HFFc6 (cell line): ENCODE measurements around the gene CD70. TPM values are rescaled to one million over a fixed set of nuclear protein-coding genes. Genes with fewer than 3 reads are reported as not detected.
A peak's percentile ranks its signal among the peaks of the same experiment; 100 is the strongest.
"Not testable (repeated sequence)": the region's sequence is repeated elsewhere in the genome, so short reads cannot be mapped to it uniquely, and the experiment has no call there.

Source experiments
- DNase-seq: peaks from one replicate; pipeline ENCODE4 v3.0.0-alpha.2; 2018
- H3K27ac Mint-ChIP-seq: 2 replicates; pipeline ENCODE4 v1.8.0; 2020; ENCODE audit warnings: mild to moderate bottlenecking, mixed read lengths
- H3K27me3 Mint-ChIP-seq: 2 replicates; pipeline ENCODE4 v1.8.0; 2021; ENCODE audit warnings: mild to moderate bottlenecking, moderate library complexity, mixed read lengths; ENCODE audit not compliant: insufficient read depth
- H3K36me3 Mint-ChIP-seq: 2 replicates; pipeline ENCODE4 v1.8.0; 2021; ENCODE audit warnings: low read depth, mixed read lengths
- H3K4me1 Mint-ChIP-seq: 2 replicates; pipeline ENCODE4 v1.8.0; 2020; ENCODE audit warnings: low read depth, mixed read lengths
- H3K4me3 Mint-ChIP-seq: 2 replicates; pipeline ENCODE4 v1.8.0; 2020; ENCODE audit warnings: mild to moderate bottlenecking, moderate library complexity, mixed read lengths
- H3K9me3 Mint-ChIP-seq: 2 replicates; pipeline ENCODE4 v1.8.0; 2020; ENCODE audit warnings: mild to moderate bottlenecking, mixed read lengths
- total RNA-seq, 6 experiments: library from RNA; stranded (reverse); fragmentation: NEBNext Ultra II Directional; extraction: Animal tissue kit (Norgen Biotek cat#: 25700); gene quantifications; 2 replicates in 1 of 6; 3 replicates in 5 of 6; pipeline ENCODE4 v1.2.3, GENCODE V29; 2021
- TF ChIP-seq, protein P1 (sequence below): fragments of 200-600 bp; sonication (generic); IDR thresholded peaks from 2 replicates; pipeline ENCODE4 v1.5.0; 2021; ENCODE audit warnings: antibody characterized with exemption, mild to moderate bottlenecking

The CD70 gene
- total RNA-seq, 6 experiments from 2014 or later = not detected

DNA sequence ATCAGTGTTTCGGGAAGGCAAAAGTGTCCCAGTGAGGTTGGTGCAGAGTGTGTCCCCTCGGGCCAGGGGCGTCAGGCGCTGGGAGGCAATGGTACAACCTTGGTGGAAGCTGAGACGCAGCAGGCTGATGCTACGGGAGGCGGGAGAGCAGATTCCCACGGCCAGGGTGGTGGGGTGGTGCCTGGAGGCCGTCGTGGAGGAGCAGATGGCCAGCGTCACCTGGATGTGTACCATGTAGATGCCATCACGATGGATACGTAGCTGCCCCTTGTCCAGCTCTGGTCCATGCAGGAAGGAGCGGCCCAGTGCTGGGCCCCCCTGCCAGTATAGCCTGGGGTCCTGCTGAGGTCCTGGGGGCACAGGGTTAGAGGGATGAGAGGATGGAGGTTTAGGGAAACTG is 4.9 kb downstream of the CD70 start:
- H3K9me3 Mint-ChIP-seq = no peaks in the 10 kb centered on the region
- H3K4me3 Mint-ChIP-seq = no peak overlapping the region
- H3K27me3 Mint-ChIP-seq = peaks cover 55% of the 10 kb centered on the region
- DNase-seq = no peak
- TF ChIP-seq, protein P1, sequence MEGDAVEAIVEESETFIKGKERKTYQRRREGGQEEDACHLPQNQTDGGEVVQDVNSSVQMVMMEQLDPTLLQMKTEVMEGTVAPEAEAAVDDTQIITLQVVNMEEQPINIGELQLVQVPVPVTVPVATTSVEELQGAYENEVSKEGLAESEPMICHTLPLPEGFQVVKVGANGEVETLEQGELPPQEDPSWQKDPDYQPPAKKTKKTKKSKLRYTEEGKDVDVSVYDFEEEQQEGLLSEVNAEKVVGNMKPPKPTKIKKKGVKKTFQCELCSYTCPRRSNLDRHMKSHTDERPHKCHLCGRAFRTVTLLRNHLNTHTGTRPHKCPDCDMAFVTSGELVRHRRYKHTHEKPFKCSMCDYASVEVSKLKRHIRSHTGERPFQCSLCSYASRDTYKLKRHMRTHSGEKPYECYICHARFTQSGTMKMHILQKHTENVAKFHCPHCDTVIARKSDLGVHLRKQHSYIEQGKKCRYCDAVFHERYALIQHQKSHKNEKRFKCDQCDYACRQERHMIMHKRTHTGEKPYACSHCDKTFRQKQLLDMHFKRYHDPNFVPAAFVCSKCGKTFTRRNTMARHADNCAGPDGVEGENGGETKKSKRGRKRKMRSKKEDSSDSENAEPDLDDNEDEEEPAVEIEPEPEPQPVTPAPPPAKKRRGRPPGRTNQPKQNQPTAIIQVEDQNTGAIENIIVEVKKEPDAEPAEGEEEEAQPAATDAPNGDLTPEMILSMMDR = no peak
- H3K4me1 Mint-ChIP-seq = peaks cover 19% of the 10 kb centered on the region
- H3K36me3 Mint-ChIP-seq = no peaks in the 10 kb centered on the region
- H3K27ac Mint-ChIP-seq = no peak overlapping the region

DNA sequence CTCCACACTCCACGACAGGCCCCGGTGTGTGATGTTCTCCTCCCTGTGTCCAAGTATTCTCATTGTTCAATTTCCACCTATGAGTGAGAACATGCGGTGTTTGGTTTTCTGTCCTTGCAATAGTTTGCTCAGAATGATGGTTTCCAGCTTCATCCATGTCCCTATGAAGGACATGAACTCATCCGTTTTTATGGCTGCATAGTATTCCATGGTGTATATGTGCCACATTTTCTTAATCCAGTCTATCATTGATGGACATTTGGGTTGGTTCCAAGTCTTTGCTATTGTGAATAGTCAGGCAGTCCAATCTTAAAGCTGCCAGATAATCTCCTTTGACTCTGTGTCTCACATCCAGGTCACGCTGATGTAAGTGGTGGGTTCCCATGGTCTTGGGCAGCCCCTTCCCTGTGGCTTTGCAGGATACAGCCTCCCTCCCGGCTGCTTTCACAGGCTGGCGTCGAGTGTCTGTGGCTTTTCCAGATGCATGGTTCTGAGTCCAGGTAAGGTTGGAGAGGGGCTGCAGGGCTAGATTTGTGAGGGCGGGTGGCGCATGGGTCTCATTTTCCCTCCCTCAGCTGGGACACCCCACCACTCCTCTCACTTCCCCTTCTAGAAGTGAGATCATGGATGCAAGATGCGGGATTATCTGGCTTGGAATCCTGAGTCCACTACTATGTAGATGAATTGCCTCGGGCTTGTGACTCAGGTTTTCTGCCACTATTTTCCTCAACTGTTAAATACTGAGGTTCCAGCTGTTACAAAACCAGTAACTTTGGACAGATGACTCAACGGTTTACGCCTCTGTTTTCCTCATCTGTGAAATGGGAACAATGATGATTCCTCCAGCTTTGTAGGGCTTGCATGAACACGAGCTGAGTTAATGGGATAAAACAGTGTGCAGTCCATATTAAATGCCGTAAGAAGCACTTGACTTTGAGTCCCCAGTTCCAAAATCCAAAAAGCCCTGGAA is 8.2 kb downstream of the CD70 start:
- H3K9me3 Mint-ChIP-seq, H3K27ac Mint-ChIP-seq, H3K36me3 Mint-ChIP-seq, H3K4me3 Mint-ChIP-seq, DNase-seq, H3K4me1 Mint-ChIP-seq: not testable (repeated sequence)
- peaks cover 33% of the 10 kb centered on the region for H3K27me3 Mint-ChIP-seq

DNA sequence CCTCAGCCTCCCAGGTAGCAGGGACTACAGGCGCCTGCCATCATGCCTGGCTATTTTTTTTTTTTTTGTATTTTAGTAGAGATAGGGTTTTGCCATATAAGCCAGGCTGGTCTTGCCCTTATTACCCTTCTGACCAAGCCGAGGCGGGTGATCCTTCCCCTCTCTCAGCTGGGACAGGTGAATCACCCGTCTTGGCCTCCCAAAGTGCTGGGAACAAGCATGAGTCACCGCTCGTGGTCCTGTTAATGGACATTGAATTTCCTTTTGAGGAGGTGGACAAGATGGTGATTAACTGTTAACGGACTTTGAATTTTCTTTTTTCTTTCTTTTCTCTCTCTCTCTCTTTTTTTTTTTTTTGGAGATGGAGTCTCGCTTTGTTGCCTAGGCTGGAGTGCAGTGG is 10.6 kb downstream of the CD70 start:
- Mint-ChIP-seq H3K36me3 (no peaks in the 10 kb centered on the region), H3K27ac (no peak overlapping the region), H3K4me3 (no peak overlapping the region; the same call in 1 of the 2 replicates), H3K9me3 (no peaks in the 10 kb centered on the region), H3K27me3 (peaks cover 17% of the 10 kb centered on the region), H3K4me1 (no peaks in the 10 kb centered on the region; the same call in none of the 2 replicates)
- peak; percentile 64 for DNase-seq
- TF ChIP-seq, protein P1 = no peak

DNA sequence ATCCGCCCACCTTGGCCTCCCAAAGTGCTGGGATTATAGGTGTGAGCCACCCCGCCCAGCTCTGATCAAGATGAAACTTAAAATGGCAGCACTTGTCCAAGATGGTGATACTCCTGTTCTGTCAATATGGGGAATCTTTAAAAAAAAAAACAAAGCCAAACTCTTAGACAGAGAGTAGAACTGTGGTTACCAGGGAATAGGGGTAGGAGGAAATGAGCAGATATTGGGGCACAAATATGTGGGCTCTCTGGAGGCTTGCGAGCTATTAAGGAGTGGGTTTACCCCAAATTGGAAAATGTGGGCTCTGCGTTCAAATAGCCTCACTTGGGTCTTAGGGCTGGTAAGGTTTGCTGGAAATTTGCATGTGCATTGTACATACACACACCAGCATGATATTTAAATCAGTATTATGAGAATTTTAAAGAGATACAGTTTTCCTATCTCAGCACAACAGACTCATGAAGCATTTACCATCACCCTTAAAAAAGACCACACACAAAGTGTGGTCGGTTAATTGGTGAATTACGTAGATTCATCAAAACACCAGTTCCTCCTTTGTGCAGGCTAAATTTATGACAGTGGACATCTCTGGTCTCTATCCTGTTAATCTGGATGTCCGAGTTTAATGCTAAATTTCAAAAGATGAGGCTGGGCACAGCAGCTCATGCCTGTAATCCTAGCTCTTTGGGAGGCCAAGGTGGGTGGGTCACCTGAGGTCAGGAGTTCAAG is 11.3 kb downstream of the CD70 start:
- Mint-ChIP-seq H3K9me3 (no peaks in the 10 kb centered on the region), H3K27me3 (peaks cover 12% of the 10 kb centered on the region; the same call in 1 of the 2 replicates), H3K27ac (no peak overlapping the region), H3K36me3 (no peaks in the 10 kb centered on the region), H3K4me3 (no peak overlapping the region), H3K4me1 (no peaks in the 10 kb centered on the region; the same call in none of the 2 replicates)
- TF ChIP-seq, protein P1 = no peak
- DNase-seq = no peak

DNA sequence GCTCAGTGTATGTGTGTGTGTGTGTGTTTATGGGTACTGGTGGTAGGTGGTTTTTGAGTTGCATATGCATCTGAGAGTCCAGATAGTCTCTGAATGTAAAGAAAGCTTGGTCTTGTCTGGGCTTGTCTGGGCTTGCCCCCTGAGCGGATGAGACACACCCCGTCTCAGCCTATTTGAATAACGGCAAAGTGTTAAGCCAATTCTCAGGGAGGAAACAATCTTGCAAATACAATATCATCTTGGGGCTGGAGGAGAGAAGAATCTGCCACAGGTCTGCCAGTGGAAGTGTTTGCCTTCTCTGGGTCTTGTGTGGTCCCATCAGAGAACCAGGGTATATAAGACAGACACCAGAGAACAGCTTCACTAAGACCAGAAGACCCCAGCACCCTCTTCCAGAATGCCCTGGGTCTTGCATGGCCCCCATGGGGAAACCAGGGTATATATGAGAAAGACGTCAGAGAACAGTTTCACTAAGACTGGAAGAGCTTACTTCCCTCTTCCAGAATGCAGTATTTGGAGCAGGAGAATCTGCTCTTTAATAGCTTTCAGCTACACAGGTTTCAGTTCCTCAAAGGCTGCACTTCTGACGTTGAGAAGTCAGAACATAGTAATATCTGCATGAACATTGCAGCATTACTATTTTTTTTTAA is 13.3 kb downstream of the CD70 start:
- Mint-ChIP-seq H3K4me3 (no peak overlapping the region), H3K27ac (no peak overlapping the region), H3K9me3 (no peaks in the 10 kb centered on the region), H3K36me3 (no peaks in the 10 kb centered on the region), H3K27me3 (peaks cover 8% of the 10 kb centered on the region; the same call in 1 of the 2 replicates), H3K4me1 (no peaks in the 10 kb centered on the region; the same call in none of the 2 replicates)
- TF ChIP-seq, protein P1 = no peak
- DNase-seq = no peak
